K562 (cell line): ENCODE results near the gene NOP16. TPM values are rescaled to one million over a fixed set of nuclear protein-coding genes. Genes with fewer than 3 reads are reported as not detected.

Experiments used
- CHD2 ChIP-seq: IDR thresholded peaks from 2 replicates; pipeline ENCODE4 v1.6.1; 2011; ENCODE audit warnings: low read depth, low read length
- ETS2 ChIP-seq: IDR thresholded peaks from 2 replicates; pipeline ENCODE4 v1.6.1; 2016; ENCODE audit warnings: borderline replicate concordance, missing genetic modification characterization, mild to moderate bottlenecking, moderate library complexity, missing compliant biosample characterization; ENCODE audit not compliant: poor library complexity, severe bottlenecking
- FOXK1 ChIP-seq: sonication (generic); formaldehyde crosslinking; IDR thresholded peaks from 2 replicates; pipeline ENCODE4 v1.8.0; 2022; ENCODE audit warnings: missing genetic modification reagents, mild to moderate bottlenecking, borderline replicate concordance
- HDAC3 ChIP-seq: fragments of 450-650 bp; IDR thresholded peaks from 2 replicates; pipeline ENCODE4 v1.6.1; 2018; ENCODE audit warnings: borderline replicate concordance, mild to moderate bottlenecking, moderate library complexity; ENCODE audit not compliant: partially characterized antibody
- HNRNPH1 ChIP-seq: fragments of 200-400 bp; formaldehyde crosslinking; optimal IDR thresholded peaks from 2 replicates; pipeline ENCODE3; 2017; ENCODE audit warnings: low read depth, mild to moderate bottlenecking, low read length, moderate library complexity
- KAT2B ChIP-seq: IDR thresholded peaks from one replicate; pipeline ENCODE4 v1.6.1; 2012; ENCODE audit warnings: low read depth, mild to moderate bottlenecking, control low read depth, inconsistent platforms, low read length, moderate library complexity
- KLF10 ChIP-seq: fragments of 250-450 bp; sonication (Bioruptor Pico); IDR thresholded peaks from 2 replicates; pipeline ENCODE4 v1.6.1; 2021; ENCODE audit warnings: matching md5 sums
- MYBL2 ChIP-seq, 2 experiments: fragments of 450-650 bp in 1 of 2; sonication (generic) in 1 of 2; formaldehyde crosslinking in 1 of 2; IDR thresholded peaks; 2 replicates each; pipeline versions ENCODE4 v1.6.1 to v1.8.1; 2017 to 2022; ENCODE audit warnings: borderline replicate concordance in 1 of 2, inconsistent platforms in 1 of 2, low read depth in 1 of 2, mild to moderate bottlenecking in 1 of 2, missing genetic modification reagents in 1 of 2, moderate library complexity in 1 of 2
- NONO ChIP-seq, 2 experiments: fragments of 200-400 bp in 1 of 2; fragments of 450-650 bp in 1 of 2; formaldehyde crosslinking in 1 of 2; IDR thresholded peaks; 2 replicates each; pipeline ENCODE4 v1.6.1; 2017; ENCODE audit warnings: low read depth in 2 of 2, mild to moderate bottlenecking in 2 of 2, moderate library complexity in 2 of 2, low read length in 1 of 2
- SAFB2 ChIP-seq: fragments of 200-400 bp; formaldehyde crosslinking; IDR thresholded peaks from 2 replicates; pipeline ENCODE4 v1.6.1; 2018; ENCODE audit warnings: borderline replicate concordance, low read length, low read depth, moderate library complexity; ENCODE audit not compliant: severe bottlenecking
- SRF ChIP-seq, 2 experiments: fragments of 250-450, 450-650 bp in 1 of 2; sonication (Bioruptor Pico) in 1 of 2; sonication (generic) in 1 of 2; formaldehyde crosslinking; IDR thresholded peaks; 2 replicates each; pipeline versions ENCODE4 v1.5.0 to v1.5.1; 2020 to 2022; ENCODE audit warnings: mild to moderate bottlenecking in 1 of 2, missing genetic modification reagents in 1 of 2
- SRSF7 ChIP-seq: fragments of 200-400 bp; formaldehyde crosslinking; optimal IDR thresholded peaks from 2 replicates; pipeline ENCODE3; 2017; ENCODE audit warnings: mild to moderate bottlenecking, low read depth, low read length
- ZC3H4 ChIP-seq: sonication (generic); formaldehyde crosslinking; IDR thresholded peaks from 2 replicates; pipeline ENCODE4 v1.9.0; 2021; ENCODE audit warnings: missing genetic modification reagents, borderline replicate concordance
- ZNF143 ChIP-seq: sonication (generic); formaldehyde crosslinking; IDR thresholded peaks from 2 replicates; pipeline ENCODE4 v1.9.0; 2022; ENCODE audit warnings: mild to moderate bottlenecking, missing genetic modification reagents
- polyA plus RNA-seq, 8 experiments: library from polyadenylated mRNA; depleted of rRNA in 4 of 8; stranded (reverse) in 5 of 8; unstranded in 3 of 8; fragments of >200 nt; fragmentation: Nextera tagmentation in 2 of 8; fragmentation: Illumina TruSeq in 1 of 8; extraction: Ambion mirVana in 2 of 8; extraction: Trizol in 1 of 8; gene quantifications; 2 replicates each; pipeline versions ENCODE4 v1.2.1 to v1.2.3, GENCODE V29; 2011 to 2014; ENCODE audit warnings: inconsistent platforms in 1 of 8, missing spikeins in 1 of 8
- total RNA-seq, 7 experiments: library from RNA; depleted of rRNA in 6 of 7; stranded (reverse); fragments of >200 nt in 6 of 7; fragmentation: Illumina TruSeq in 2 of 7; extraction: Trizol in 2 of 7; gene quantifications; 2 replicates each; pipeline versions ENCODE4 v1.2.1 to v1.2.3, GENCODE V29; 2011 to 2021; ENCODE audit warnings: low replicate concordance in 1 of 7
- TF ChIP-seq, protein P1 (sequence below): sonication (generic); formaldehyde crosslinking; IDR thresholded peaks from 2 replicates; pipeline ENCODE4 v1.8.0; 2023; ENCODE audit warnings: mild to moderate bottlenecking, missing genetic modification reagents
- TF ChIP-seq, protein P2 (sequence below): fragments of 250-450 bp; sonication (Bioruptor Pico); IDR thresholded peaks from 2 replicates; pipeline ENCODE4 v1.5.0; 2020; ENCODE audit warnings: mild to moderate bottlenecking, borderline replicate concordance

NOP16 gene
- total and polyA plus RNA-seq, 9 of the 15 experiments (the other 6 are each of a cell fraction or from before 2014, with no cell fraction given): 92.5 to 342 (median 148) TPM

DNA sequence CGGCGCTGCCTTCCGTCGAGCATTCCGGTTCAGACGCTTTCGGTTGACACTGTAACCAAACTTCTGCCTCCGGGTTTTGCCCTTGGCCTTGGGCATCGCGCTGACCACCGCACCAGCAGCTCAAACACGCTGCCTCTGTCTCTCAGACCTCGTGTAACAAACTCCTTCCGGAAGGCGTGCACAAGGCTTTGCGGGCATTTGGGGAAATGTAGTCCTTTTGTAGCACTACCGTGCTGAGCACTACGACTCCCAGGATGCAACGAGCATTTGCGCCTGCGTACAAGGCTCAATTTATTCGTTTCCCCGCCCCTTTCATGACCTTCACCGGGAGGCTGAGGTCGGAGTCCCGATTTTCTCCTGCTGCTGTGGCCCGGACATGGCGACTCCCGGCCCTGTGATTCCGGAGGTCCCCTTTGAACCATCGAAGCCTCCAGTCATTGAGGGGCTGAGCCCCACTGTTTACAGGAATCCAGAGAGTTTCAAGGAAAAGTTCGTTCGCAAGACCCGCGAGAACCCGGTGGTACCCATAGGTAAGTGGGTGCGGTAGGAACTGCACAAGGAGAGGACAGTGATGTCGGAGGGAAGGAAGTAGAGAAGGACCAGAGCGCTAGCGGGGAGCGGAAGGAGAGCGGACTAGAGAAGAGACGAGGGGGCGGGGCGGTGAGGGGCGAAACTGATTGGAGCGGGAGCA is at the start of gene NOP16, which contains the start of gene HIGD2A (continued):
- no peak for TF ChIP-seq ZC3H4 (CRISPR knock-in tag)
- TF ChIP-seq ZNF143: peak; percentile 95
- TF ChIP-seq SRSF7: no peak
- TF ChIP-seq KAT2B: no peak
- TF ChIP-seq SAFB2: no peak
- TF ChIP-seq SRF (CRISPR knock-in tag; IDR thresholded peaks at IDR 0.05): peak in 1 of 2 experiments; percentile 47; a peak in 1 of 4 replicates
- no peak for TF ChIP-seq HNRNPH1
- TF ChIP-seq CHD2: peak; percentile 96
- no peak for TF ChIP-seq NONO (IDR thresholded peaks at IDR 0.05; ENCODE audit: low read depth in 2 of 2, low read length in 1 of 2)
- TF ChIP-seq, protein P1, sequence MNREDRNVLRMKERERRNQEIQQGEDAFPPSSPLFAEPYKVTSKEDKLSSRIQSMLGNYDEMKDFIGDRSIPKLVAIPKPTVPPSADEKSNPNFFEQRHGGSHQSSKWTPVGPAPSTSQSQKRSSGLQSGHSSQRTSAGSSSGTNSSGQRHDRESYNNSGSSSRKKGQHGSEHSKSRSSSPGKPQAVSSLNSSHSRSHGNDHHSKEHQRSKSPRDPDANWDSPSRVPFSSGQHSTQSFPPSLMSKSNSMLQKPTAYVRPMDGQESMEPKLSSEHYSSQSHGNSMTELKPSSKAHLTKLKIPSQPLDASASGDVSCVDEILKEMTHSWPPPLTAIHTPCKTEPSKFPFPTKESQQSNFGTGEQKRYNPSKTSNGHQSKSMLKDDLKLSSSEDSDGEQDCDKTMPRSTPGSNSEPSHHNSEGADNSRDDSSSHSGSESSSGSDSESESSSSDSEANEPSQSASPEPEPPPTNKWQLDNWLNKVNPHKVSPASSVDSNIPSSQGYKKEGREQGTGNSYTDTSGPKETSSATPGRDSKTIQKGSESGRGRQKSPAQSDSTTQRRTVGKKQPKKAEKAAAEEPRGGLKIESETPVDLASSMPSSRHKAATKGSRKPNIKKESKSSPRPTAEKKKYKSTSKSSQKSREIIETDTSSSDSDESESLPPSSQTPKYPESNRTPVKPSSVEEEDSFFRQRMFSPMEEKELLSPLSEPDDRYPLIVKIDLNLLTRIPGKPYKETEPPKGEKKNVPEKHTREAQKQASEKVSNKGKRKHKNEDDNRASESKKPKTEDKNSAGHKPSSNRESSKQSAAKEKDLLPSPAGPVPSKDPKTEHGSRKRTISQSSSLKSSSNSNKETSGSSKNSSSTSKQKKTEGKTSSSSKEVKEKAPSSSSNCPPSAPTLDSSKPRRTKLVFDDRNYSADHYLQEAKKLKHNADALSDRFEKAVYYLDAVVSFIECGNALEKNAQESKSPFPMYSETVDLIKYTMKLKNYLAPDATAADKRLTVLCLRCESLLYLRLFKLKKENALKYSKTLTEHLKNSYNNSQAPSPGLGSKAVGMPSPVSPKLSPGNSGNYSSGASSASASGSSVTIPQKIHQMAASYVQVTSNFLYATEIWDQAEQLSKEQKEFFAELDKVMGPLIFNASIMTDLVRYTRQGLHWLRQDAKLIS: peak; percentile 92
- no peak for TF ChIP-seq ETS2 (tag)
- no peak for TF ChIP-seq MYBL2 (IDR thresholded peaks at IDR 0.05; ENCODE audit: low read depth)
- TF ChIP-seq MYBL2 (CRISPR knock-in tag; IDR thresholded peaks at IDR 0.05; ENCODE audit: borderline replicate concordance): no peak
- TF ChIP-seq, protein P2, sequence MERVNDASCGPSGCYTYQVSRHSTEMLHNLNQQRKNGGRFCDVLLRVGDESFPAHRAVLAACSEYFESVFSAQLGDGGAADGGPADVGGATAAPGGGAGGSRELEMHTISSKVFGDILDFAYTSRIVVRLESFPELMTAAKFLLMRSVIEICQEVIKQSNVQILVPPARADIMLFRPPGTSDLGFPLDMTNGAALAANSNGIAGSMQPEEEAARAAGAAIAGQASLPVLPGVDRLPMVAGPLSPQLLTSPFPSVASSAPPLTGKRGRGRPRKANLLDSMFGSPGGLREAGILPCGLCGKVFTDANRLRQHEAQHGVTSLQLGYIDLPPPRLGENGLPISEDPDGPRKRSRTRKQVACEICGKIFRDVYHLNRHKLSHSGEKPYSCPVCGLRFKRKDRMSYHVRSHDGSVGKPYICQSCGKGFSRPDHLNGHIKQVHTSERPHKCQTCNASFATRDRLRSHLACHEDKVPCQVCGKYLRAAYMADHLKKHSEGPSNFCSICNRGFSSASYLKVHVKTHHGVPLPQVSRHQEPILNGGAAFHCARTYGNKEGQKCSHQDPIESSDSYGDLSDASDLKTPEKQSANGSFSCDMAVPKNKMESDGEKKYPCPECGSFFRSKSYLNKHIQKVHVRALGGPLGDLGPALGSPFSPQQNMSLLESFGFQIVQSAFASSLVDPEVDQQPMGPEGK: no peak
- TF ChIP-seq FOXK1: no peak; the same call in 1 of the 2 replicates
- no peak for TF ChIP-seq KLF10 (CRISPR knock-in tag)
- peak; percentile 85 for TF ChIP-seq HDAC3
